ENCODE data around the gene CPAMD8.

GRCh38 chr19:17022738-17023137 lies 3.9 kb downstream of the CPAMD8 start:
- no peak for TF ChIP-seq CTCF (IDR thresholded peaks at IDR 0.05)
- no peak for TF ChIP-seq EZH2 (IDR thresholded peaks at IDR 0.05; ENCODE audit: borderline replicate concordance, insufficient read depth, low read depth, low read length, poor library complexity, severe bottlenecking)
